Inflammatory macrophage (primary cell): ENCODE data around the gene NR1D2.
A peak's percentile ranks its signal among the peaks of the same experiment; 100 is the strongest.
"Not testable (repeated sequence)": the region's sequence is repeated elsewhere in the genome, so short reads cannot be mapped to it uniquely, and the experiment has no call there.

Source experiments
- DNase-seq, 2 donors: peaks; one replicate each; pipeline ENCODE4 v3.0.0-alpha.2; 2020 to 2022
- total RNA-seq, 18 experiments: gene quantifications; one replicate each; lab custom pipeline; 2026; ENCODE audit warnings: mixed read lengths in 6 of 18, inconsistent platforms in 2 of 18; lab: John Stamatoyannopoulos, UW

Gene NR1D2
- total RNA-seq: 8.1 to 52.7 (median 25.5) reads per million in 18 experiments

GRCh38 chr3:23944861-23945662 lies at the start of gene NR1D2:
TSS of gene NR1D2 (plus strand) at chr3:23945286. CDS start at chr3:23945579, 293 bp downstream.
- DNase-seq: peak; percentile 70 to 89

DNA sequence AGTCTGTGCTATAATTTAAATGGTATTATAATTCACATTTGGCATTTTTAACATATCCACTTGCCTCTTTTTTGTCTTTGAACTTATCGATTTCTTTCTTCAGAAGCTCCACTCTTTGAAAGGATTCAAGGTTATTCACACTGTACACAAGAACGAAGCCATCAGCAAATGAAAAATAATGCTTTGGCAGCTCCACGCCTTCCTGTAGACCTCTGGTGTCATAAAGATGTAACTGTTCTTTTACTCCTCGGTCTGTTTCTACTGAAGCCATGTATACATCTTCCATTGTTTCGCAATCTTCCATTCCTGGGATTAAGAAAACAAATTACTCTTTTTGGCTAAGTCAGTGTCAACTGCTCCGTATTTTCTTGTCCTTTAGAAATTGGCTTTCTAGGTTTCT lies 44.3 kb upstream of the NR1D2 start:
- no peak for DNase-seq

DNA sequence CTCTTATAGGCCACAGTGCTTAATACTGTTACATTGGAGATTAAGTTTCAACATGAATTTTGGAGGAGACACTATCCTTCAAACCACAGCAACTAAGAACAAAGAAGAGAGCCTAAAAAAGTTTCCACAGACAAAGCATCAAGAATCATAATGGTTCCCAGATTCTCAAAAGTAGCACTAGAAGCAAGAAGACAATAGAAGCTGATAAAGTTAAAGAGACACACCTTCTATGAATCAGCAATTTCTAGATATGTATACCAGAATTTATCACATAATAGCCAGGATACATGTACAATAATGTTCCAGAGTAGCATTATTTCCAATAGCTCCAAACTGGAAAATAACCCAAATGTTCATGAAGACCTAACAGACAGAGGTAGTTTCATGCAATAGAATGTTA lies 40.5 kb upstream of the NR1D2 start:
- DNase-seq: no peak

DNA sequence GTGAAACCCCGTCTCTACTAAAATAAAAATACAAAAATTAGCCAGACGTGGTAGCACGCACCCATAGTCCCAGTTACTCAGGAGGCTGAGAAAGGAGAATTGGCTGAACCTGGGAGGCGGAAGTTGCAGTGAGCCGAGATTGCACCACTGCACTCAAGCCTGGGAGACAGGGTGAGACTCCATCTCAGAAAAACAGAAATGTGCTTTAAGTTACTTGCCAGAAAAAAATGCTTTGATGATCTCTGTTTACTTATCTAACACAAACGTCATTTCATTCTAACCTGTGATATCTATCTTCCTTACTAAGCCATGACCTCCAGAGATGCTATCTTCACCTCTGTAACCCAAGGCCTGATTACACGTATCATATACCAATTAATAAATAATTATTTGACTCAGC lies 35.7 kb upstream of the NR1D2 start:
- DNase-seq: no peak

DNA sequence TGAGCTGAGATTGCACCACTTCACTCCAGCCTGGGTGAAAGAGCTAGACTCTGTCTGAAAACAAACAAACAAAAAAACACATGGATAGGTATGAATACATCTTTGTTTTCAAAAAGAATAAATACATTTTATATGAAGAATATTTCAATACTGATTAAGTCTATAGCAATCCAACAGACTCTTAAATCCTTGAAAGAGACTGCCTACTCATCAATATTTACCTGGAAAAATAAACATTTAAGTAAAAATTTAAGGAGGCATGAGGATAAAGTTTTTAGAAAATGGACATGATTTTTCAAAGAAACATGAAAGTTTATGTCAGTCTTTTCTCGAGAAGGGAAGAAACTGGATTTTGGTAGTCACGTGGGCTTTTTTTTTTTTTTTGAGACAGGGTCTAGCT lies 33.7 kb upstream of the NR1D2 start:
- DNase-seq: no peak

DNA sequence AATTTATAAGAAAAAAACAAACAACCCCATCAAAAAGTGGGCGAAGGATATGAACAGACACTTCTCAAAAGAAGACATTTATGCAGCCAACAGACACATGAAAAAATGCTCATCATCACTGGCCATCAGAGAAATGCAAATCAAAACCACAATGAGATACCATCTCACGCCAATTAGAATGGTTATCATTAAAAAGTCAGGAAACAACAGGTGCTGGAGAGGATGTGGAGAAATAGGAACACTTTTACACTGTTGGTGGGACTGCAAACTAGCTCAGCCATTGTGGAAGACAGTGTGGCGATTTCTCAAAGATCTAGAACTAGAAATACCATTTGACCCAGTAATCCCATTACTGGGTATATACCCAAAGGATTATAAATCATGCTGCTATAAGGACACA lies 32.8 kb upstream of the NR1D2 start:
- not testable (repeated sequence) for DNase-seq

- no peak for DNase-seq
Observed at GRCh38 chr3:23913182-23913581, 31.9 kb upstream of the NR1D2 start.

DNA sequence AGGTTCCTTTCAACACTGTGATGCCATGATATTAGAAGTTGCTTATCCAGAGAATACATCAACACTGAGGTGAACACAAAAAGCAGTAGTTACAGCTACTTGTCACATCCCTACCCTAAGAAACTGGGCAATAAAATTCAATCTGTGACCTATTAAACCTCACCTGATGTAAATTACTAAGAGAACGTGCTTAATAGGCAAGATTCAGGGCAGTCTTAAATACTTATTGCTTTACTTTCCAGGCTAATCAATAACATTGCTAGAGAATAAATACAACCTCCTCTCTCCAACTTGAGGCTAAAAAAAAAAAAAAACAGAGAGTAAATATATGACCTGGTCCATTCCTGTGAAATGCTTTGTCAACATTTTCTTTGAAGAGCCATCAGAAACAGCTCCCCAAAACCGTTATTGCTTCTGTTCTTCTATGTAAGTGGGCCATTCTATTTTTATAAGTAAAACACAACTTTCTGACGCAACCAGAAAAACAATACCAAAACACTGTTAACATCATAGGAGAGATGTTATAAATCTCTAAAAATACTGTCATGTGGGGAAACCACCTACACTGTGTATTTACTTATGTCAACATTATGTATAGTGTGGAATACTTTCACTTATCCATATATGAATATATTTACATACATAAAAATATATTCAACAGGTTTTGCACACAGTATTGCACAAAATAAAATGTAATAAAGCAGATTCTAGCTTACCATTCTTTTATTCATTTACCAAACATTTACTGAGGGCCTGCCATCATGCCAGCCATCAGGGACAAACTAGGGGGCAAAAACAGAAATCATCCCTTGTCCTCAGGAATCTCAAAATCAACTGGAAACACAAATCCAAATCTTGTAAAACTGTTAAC lies 31.0 kb upstream of the NR1D2 start:
- no peak for DNase-seq

- peak; percentile 31 to 34 for DNase-seq
Observed at GRCh38 chr3:23915537-23916108, 29.5 kb upstream of the NR1D2 start.

DNA sequence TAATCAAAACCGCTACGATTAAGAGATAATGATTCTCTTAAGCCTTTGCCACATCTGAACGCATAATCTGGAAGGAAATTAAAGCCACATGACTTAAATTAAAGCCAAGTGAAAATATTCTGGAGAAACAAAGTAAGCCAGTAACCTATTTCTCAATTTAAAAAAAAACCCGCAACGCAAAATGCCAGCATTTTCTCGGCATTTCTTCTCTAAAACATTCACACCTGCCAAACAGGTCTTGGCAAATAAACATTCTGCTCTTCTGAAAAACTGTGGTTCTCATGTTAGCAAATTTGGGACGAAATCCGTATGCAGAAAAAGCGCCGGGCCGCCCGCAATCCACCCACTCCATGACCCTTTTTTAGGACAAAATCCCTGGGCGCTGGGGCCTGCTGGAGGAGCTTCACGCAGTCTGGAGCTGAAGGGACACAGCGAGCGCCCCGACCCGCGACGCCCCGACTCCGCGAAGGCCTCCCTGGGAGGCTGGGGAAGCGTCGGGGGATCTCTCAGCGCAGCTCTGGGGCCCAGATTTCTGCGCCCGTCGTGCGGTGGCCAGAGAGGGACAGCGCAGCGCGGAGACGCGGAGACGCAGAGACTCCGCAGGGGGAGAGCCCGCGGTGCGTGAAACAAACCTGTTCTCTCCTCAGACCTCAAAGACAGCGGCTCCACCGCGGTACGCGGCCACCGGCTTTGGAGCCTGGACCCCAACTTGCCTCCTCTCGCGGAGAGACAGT lies 28.8 kb upstream of the NR1D2 start:
- DNase-seq: no peak

DNA sequence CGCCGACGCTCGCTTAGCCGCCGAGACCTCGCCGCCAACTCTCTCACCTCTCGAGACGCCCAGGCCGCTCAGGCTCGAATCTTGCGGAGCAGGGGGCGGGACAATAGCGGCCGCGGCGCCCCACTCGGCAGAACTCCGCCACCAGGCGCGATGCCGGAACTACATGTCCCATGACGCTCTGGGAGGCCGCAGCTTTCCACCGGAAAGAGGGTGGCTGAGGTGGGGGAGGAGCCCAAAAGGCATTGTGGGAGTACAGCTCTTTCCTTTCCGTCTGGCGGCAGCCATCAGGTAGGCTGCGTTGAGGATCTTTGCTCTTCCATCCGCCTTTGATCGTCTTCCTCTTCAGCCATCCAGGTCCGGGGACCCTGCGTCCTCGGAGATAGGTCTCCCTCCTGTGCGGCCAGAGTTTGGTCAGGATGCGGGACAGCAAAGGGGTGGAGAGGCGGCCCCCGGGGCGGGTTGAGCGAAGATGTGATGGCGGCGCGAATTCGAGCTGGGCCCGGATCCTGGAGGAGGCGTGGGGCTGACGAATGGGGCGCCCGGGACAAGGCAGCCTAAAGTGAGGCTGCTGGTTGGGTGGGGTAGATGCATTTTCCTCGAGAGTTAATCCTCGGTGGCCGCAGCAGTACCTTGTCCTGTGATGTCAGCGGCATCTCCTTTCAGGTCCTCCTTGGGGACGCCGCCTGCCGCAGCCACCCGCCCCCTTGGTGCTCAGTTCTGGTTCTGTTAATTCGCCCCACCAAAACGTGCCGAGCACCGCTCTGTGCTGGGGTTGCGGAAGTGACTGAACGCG lies 28.0 kb upstream of the NR1D2 start, which contains the start of the genes NKIRAS1 and RPL15:
NKIRAS1 (minus strand) TSS at position 105 of the 793 bp plus-strand sequence. CDS start 6,086 bp downstream, outside the sequence.
RPL15 (plus strand) TSS at position 247 of the 793 bp plus-strand sequence. CDS start 728 bp downstream, outside the sequence.
- peak; percentile 98 for DNase-seq

GRCh38 chr3:23917679-23918303 lies 27.3 kb upstream of the NR1D2 start:
- peak; percentile 89 to 93 for DNase-seq

GRCh38 chr3:23918331-23918730 lies 26.8 kb upstream of the NR1D2 start:
- DNase-seq: not testable (repeated sequence)

- no peak for DNase-seq
Observed at GRCh38 chr3:23919628-23920027, 25.5 kb upstream of the NR1D2 start.

DNA sequence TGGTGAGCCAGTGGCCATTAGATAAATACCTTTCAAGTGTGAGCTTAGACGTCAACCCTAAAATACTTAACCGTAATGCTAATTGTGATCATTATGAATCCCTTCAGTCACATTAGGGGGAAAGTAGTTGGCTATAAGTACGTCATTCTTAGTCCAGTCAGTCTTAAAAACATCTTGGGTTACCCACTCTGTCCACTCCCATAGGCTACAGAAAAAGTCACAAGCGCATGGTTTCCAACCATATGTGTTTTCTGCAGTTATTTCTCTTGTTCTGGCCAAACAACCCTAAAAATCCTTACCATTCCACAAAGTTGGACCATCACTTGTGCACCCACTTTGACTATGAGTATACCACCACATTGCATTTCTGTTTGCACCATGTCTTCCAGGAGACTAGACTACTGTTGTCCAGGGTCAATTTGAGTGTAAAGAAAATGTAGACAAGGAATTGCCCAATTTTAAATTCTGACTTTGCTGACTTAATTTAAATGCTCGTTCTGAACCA lies 24.9 kb upstream of the NR1D2 start:
- no peak for DNase-seq

- no peak for DNase-seq
Observed at GRCh38 chr3:23921052-23921511, 24.0 kb upstream of the NR1D2 start.

DNA sequence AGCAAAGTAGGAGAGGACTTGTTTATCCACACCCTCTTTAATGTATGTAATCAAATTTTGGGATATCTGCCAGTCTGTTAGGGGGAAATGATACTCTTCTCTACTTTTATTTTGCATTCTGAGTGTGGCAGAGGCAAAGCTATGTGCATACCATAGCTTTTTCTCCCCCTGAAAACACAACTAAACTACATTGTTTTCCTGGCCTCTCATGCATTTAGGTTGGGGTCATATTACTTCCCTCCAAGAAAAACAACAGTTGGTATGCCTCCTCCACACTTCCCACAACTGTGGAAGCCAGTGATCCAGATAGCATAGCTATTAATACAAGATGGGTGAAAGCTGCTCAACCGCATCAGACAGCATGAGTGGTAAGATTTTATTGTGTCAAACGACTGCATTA lies 21.3 kb upstream of the NR1D2 start:
- DNase-seq: no peak

DNA sequence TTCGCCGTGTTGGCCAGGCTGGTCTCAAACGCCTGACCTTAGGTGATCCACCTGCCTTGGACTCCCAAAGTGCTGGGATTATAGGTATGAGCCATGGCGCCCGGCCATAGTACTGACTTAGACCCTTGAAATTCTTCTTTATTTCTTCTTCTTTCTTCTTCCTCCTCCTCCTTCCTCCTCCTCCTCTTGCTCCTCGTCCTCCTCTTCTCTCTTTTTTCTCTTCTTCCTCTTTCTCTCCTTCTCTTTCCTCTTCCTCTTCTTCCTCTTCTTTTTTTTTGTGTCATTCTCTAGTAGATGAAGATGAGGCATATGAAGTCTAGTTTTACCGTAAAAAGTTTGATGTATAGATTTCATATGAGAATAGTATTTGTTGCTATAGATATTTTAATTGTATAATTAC lies 18.8 kb upstream of the NR1D2 start:
- no peak for DNase-seq

- no peak for DNase-seq
Observed at GRCh38 chr3:23926736-23927135, 18.4 kb upstream of the NR1D2 start.

DNA sequence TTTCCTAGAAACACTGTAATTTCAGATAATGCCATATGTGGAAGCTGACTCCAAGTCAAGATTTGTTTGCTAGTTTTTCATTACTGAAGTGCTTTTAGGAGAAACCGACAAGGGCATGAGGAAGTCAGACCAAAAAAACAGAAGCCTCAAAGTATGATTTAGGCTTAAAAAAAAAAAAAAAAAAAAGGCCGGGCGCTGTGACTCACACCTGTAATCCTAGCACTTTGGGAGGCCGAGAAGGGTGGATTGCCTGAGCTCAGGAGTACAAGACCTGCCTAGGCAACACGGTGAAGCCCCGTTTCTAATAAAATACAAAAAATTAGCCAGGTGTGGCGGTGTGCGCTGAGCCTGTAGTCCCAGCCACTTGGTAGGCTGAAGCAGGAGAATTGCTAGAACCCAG lies 16.6 kb upstream of the NR1D2 start:
- DNase-seq: peak; percentile 41 to 63

GRCh38 chr3:23931597-23931996 lies 13.5 kb upstream of the NR1D2 start:
- no peak for DNase-seq
